ENCODE data around the gene FUBP3. TPM values are rescaled to one million over a fixed set of nuclear protein-coding genes. Genes with fewer than 3 reads are reported as not detected.

The FUBP3 gene
- total RNA-seq, 4 donors from 2014 or later: 22.4 to 65.6 (median 38.6) TPM

DNA sequence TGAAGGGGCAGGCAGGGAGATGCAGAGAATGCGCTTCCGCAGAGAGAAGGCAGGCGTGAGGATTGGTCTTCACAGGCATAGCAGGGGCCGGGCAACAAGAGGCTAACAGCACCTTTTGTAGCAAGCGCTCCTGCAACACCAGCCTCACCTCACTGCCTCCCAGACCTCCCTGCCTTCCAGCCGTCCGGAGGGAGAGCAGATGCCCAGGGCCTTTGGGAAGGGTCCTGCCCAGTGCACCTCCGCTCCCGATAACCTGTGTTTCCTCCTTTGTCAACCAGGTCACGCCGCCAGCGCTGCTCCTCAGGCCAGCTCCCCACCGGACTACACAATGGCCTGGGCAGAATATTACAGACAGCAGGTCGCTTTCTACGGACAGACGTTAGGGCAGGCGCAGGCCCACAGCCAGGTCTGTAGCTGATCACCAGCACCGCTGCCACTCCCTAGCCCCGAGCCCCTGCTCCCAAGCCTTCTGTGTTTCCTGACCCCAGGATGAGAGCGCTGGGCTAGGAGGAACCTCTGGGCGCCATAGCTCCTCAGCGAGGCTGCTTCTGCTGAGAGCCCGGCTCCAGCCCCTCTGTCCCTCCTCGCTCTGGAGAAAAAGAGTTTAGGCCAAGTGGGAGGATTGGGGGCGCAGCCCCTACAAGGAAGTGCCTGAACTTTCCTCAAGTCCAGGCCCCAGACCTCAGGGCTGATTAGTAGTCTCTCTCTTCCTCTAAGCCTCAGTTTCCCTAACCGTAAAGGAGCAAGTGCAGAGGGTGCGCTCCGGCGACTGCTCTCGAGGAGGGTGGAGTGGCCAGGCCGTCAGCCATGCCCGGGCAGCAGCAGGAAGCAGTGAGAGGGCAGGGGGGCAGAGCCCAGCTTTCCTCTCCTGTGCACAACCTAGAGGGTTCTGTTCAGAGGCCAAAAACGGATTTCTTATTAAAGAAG is 56.6 kb downstream of the FUBP3 start:
- no peak overlapping the region for H3K4me3 ChIP-seq
- H3K27ac ChIP-seq: no peak overlapping the region
- no peaks in the 10 kb centered on the region for H3K9me3 ChIP-seq
- intact Hi-C loops (cut with DNase I; ENCODE audit: low total_unique reads): no loop called here
- no peaks in the 10 kb centered on the region for H3K36me3 ChIP-seq
- no peaks in the 10 kb centered on the region for H3K4me1 ChIP-seq
- no peaks in the 10 kb centered on the region for H3K27me3 ChIP-seq
- TF ChIP-seq, protein P1, sequence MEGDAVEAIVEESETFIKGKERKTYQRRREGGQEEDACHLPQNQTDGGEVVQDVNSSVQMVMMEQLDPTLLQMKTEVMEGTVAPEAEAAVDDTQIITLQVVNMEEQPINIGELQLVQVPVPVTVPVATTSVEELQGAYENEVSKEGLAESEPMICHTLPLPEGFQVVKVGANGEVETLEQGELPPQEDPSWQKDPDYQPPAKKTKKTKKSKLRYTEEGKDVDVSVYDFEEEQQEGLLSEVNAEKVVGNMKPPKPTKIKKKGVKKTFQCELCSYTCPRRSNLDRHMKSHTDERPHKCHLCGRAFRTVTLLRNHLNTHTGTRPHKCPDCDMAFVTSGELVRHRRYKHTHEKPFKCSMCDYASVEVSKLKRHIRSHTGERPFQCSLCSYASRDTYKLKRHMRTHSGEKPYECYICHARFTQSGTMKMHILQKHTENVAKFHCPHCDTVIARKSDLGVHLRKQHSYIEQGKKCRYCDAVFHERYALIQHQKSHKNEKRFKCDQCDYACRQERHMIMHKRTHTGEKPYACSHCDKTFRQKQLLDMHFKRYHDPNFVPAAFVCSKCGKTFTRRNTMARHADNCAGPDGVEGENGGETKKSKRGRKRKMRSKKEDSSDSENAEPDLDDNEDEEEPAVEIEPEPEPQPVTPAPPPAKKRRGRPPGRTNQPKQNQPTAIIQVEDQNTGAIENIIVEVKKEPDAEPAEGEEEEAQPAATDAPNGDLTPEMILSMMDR (IDR thresholded peaks at IDR 0.05): no peak
- TF ChIP-seq POLR2A (IDR thresholded peaks at IDR 0.05): no peak
- no peak for DNase-seq

DNA sequence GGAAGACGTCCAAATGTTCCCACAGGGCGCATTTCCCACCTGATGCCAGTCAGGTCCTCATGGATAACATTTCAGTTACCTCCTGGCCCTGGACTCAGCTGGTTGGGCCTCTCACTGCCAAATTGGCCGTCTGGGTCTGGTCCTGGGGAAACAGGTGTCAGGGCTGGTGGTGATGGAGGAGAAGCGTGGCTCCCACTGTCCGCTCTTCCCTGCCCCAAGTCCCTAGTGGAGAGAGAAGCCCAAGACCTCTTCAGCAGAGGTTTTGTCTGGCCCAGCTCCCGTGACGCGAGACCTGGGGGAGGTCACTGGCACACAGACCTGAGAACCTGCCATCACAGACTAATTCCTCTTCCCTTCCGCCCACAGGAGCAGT is 57.3 kb downstream of the FUBP3 start:
- Histone ChIP-seq H3K9me3 (no peaks in the 10 kb centered on the region), H3K4me1 (no peaks in the 10 kb centered on the region), H3K27me3 (no peaks in the 10 kb centered on the region), H3K27ac (no peak overlapping the region), H3K36me3 (no peaks in the 10 kb centered on the region), H3K4me3 (no peak overlapping the region)
- intact Hi-C loops (cut with DNase I; ENCODE audit: low total_unique reads): no loop called here
- TF ChIP-seq, protein P1 (IDR thresholded peaks at IDR 0.05): no peak
- no peak for TF ChIP-seq POLR2A (IDR thresholded peaks at IDR 0.05)
- no peak for DNase-seq

DNA sequence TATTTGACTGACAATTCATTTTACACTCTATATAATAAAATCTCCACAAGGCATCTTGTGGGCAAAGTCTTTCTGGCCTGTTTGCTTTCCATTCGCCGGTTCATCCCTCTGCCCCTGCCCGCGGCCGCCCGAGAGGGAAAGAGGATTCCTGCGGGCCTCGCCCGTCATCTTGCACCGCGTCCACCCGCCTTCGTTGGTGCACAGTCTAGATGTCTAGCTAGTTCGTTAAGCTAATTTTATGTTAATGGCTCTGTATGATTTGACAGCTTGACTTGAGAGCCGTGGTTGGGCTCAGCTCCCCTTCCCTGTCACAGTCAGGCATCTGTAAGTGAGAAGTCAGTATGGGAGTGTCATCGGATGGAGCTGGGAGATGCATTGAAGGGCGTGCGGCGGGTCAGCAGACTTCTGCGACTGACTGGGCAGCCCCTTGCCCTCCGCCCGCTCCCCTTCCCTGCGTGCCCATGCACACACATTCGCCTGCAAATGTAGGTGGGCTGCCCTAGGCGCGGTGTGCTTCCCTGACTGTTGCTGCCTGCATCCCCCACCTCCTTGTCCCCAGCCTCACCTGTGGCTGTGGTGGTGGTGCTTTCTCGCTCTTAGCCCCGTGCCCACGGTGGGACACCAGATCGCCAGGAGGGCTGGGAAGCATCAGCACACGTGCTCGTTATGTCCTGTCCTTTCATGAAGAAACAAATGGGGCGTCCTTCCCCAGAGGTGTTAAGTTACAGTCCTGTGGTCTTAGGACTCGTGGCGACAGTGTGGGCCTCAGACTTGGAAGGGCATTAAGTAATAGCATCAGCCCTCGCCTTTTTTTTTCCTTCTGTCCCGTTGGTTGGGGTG is 59.1 kb downstream of the FUBP3 start:
- no peaks in the 10 kb centered on the region for H3K9me3 ChIP-seq
- DNase-seq: no peak
- H3K4me1 ChIP-seq: no peaks in the 10 kb centered on the region
- no peak for TF ChIP-seq POLR2A (IDR thresholded peaks at IDR 0.05)
- TF ChIP-seq, protein P1 (IDR thresholded peaks at IDR 0.05): no peak
- H3K27ac ChIP-seq: no peak overlapping the region
- no peak overlapping the region for H3K4me3 ChIP-seq
- H3K36me3 ChIP-seq: no peaks in the 10 kb centered on the region
- no peaks in the 10 kb centered on the region for H3K27me3 ChIP-seq
- intact Hi-C loops (cut with DNase I; ENCODE audit: low total_unique reads): no loop called here

DNA sequence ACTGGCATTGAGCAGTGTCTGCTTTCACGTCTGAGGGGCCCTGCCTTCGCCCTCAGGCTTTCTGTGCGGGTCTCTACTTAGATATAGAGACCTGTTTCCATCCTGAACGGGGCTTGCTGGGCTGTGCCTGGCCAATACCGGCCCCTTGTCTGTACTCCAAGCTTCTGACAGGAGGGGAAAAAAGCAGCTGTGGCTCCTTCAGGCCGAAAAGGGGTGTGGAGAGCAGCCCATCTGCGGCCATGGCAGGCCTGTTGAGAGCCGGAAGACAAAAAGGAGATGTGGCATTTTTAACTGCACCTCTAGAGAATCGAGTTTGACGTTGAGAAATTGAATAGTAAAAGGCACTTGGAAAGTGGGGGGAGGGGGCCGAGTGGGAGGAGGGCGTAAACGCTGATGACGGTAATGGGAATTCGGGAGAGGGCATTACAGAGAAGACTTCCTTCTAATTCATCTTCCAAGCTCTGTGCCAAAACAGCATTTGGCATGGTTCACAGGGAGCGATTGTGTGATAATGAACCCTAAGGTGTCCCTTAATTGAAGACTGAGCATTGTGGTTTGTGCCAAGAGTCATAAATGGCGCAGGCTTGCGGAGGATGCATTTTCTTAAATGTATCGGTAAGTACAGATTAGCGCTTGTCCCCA is 59.9 kb downstream of the FUBP3 start:
- intact Hi-C loops (cut with DNase I; ENCODE audit: low total_unique reads): no loop called here
- Histone ChIP-seq H3K27me3 (no peaks in the 10 kb centered on the region), H3K27ac (no peak overlapping the region), H3K4me1 (no peaks in the 10 kb centered on the region), H3K9me3 (no peaks in the 10 kb centered on the region), H3K4me3 (no peak overlapping the region), H3K36me3 (no peaks in the 10 kb centered on the region)
- TF ChIP-seq, protein P1 (IDR thresholded peaks at IDR 0.05): no peak
- TF ChIP-seq POLR2A (IDR thresholded peaks at IDR 0.05): no peak
- no peak for DNase-seq

All from uterus (tissue), 4 donors.